Activated T-cell treated with anti-CD3 and anti-CD28 coated beads for 1 hour (primary cell): Measurements from ENCODE around the gene WDR83.
"Not testable (repeated sequence)": the region's sequence is repeated elsewhere in the genome, so short reads cannot be mapped to it uniquely, and the experiment has no call there.

Source experiments
- DNase-seq: peaks from one replicate; pipeline ENCODE4 v3.0.0-alpha.2; 2020; ENCODE audit warnings: low read depth

The WDR83 gene

DNA sequence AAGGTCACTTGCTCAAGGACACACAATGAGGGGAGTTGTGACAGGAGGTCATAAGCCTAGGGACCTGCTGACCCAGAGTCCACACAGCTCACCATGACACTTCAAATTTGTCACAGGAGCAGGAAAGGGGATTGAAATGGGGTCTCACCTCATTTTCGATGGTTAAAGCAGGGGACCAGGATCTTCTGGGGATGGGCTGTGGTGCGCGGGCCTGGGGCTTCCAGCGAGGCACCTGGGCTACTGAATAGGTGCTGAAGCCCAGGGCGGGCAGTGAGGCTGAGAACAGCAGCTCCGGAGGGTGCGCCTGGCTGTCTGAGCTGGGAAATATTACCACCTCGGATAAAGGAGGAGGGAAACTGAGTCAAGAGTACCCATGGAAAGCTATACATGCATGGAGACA, 11.1 kb upstream of the WDR83 start:
- no peak for DNase-seq

GRCh38 chr19:12656899-12657571, 9.6 kb upstream of the WDR83 start:
- DNase-seq = no peak

GRCh38 chr19:12657966-12658365, 8.6 kb upstream of the WDR83 start:
- no peak for DNase-seq

- no peak for DNase-seq
Observed at GRCh38 chr19:12660980-12661379, 5.6 kb upstream of the WDR83 start.

- no peak for DNase-seq
Observed at GRCh38 chr19:12664406-12665280, 2.0 kb upstream of the WDR83 start.

DNA sequence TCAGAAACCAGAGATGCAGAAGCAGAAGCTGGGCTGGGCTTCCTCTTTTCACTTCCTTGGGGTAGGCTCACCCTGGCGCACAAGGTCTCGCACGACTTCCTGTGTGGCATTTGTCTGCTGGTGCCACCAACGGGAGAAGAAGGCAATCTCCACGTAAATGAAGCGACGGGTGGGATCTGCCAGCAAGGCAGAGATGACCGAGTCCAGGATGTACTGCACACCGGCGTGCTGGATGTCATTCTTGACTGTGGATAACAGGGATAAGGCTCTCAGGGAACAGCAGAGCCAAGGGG, 1.4 kb upstream of the WDR83 start:
- no peak for DNase-seq

DNA sequence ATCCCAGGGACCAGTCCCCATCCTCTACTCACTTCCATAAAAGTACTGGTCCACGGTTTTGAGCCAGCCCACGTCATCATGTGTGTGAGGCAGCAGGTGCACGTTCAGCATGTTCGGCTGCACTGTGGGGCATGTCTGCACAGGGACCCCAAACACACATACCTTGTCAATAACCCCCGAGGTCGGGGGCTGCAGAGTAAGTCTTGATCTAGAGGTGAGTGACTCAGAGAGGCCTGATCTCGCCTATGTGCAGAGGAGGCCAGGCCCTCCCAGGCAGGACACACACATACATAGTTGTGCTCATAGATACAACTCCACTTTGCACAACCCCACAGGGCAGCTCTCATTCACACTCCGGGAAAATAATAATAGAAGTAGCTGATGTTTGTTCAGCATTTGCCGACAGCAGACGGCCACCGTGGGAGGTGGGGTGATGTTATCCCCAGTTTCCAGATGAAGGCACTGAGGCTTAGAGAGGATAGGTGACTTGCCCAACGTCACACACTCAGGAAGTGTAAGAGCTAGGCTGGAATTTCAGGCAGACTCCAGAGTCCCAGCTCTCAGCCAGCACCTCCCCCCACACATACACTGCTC, 839 bp upstream of the WDR83 start:
- DNase-seq = no peak

- DNase-seq = no peak
Observed at GRCh38 chr19:12667731-12668302, 1.2 kb downstream of the WDR83 start.

DNA sequence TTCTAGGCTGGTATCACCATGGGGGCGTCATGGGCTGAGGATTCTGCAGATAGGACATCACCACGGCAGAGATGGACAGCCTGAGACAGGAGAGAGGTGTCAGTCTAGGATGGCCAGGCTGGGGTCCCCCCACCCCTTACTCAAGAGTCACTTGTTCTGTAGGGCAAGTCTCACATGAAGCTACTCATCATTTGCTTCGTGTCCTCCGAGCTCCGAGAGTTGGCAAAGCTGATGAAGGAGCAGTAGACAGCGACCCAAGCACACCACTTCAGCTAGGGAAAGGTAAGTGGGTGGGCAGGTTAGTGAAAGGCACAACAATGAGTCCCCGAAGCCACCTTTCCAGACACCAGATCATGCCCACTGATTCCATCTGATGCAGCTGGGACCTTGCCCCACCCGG, 1.7 kb downstream of the WDR83 start:
- DNase-seq = no peak

- peak; percentile 45 for DNase-seq
Observed at GRCh38 chr19:12668932-12669269, 2.3 kb downstream of the WDR83 start.

GRCh38 chr19:12669270-12670158, 2.9 kb downstream of the WDR83 start:
- peak; percentile 68 for DNase-seq

- no peak for DNase-seq
Observed at GRCh38 chr19:12670159-12670928, 3.7 kb downstream of the WDR83 start.

GRCh38 chr19:12672744-12673143, 6.1 kb downstream of the WDR83 start:
- DNase-seq = no peak

GRCh38 chr19:12675399-12675798, 8.8 kb downstream of the WDR83 start:
- DNase-seq = no peak

- no peak for DNase-seq
Observed at GRCh38 chr19:12675940-12676339, 9.3 kb downstream of the WDR83 start.

- peak; percentile 85 for DNase-seq
Observed at GRCh38 chr19:12676384-12676792, 9.8 kb downstream of the WDR83 start.

DNA sequence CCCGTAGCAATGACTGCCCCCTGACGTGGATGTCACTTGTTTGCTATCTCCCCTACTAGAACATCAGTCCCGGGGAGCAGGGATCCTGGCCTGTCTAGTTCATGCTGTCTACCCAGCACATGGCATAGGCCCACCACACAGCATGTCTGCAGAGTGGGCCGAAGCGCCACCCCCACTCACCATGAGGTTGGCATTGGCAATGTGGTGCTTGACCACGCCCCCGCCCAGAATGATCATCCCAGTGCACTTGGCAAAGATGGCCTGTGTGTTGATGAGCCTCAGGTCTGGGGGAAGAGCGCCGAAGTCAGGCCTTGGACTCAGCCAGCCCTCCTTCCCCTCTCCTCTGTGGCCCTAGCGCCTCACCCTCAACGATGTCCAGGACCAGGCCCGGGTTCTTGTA, 10.3 kb downstream of the WDR83 start:
- no peak for DNase-seq

DNA sequence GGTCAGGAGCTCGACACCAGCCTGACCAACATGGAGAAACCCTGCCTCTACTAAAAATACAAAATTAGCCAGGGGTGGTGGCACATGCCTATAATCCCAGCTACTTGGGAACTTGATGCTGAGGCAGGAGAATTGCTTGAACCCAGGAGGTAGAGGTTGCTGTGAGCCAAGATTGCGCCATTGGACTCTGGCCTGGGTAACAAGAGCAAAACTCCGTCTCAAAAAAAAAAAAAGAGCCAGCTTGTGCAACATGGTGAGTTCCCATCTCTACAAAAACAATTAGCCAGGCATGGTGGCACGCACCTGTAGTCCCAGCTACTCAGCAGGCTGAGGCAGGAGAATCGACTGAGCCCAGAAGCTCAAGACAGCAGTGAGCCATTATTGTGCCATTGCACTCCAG, 11.4 kb downstream of the WDR83 start:
- DNase-seq = not testable (repeated sequence)

DNA sequence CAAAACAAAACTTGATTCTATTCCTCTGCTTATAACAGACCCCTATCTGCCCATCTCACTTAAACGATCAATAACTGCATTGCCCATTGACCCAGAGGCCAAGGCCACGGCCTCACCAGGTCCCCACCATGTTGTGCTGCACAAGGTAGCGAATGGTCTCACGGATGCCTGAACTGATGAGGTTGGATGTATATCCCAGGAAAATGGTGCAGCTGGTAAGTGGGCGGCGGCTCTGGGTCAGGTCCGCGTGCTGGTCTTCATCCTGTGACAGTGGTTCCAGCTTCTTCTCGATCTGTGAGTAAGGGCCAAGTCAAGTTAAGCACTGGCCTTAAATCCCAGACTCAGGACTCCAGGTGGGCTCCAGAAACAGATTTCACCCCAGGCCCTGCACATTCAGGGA, 13.4 kb downstream of the WDR83 start:
- no peak for DNase-seq

DNA sequence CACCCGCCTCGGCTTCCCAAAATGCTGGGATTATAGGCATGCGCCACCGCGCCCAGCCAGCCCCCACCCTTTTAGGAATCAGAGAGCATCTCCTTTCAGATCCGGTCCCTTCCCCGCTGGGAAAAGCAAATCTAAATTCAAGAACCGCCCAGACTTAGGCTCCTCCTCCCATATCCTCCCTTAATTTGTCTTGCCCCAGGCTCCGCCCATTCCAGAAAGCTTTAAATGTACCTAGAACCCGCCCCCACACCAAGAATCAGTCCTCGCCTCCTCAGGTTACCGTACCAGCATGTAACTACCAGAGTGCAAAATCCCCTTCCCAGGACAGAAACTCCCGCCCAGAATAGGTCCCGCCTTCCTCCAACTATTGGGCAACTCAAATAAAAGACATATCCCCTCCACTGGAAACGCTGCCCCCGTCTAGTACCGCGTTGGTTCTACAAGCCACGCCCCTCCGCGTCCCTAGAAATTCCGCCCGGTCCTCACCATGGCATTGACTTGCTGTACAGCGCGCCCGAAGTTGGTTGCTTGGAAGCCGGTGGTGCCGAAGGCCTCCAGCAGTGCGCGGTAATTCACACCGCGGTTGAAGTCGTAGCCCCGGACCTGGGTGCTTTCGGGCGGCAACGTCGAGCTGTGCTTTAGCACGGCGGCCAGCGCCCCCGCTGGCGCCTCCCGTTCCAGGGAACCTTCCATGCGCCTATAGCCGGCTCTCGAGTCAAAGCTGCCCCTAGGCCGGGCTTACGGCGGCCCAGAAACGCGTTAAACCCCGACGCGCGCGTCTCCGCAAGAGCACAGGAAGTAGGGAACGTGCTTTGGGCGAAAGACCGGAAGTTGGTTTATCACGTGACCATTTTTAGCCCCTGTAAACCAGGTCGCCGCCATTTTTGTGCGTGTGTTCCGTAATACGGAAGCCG, 14.7 kb downstream of the WDR83 start, which contains the start of gene DHPS:
DHPS (minus strand) TSS at position 807 of the 914 bp plus-strand sequence; CDS start at position 693, 114 bp downstream.
- peak; percentile 81 for DNase-seq
